GM23338 (cell line): ENCODE measurements around the gene RRAS2. TPM values are rescaled to one million over a fixed set of nuclear protein-coding genes. Genes with fewer than 3 reads are reported as not detected.

ENCODE experiments used
- ATAC-seq: fragments of 200-7000 bp; cut with Tn5 transposase; 3 replicates; pipeline ENCODE4 v1.9.1; 2020
- DNase-seq: peaks from one replicate; pipeline ENCODE4 v3.0.0-alpha.2; 2015; ENCODE audit warnings: low spot score
- H2AFZ ChIP-seq: fragments of 200-600 bp; sonication (generic); 2 replicates; pipeline ENCODE4 v1.8.0; 2016; ENCODE audit warnings: antibody characterized with exemption, mild to moderate bottlenecking, moderate library complexity
- H3F3A ChIP-seq: fragments of 200-600 bp; sonication (generic); replicated peaks from 2 replicates; pipeline ENCODE4 v1.8.0; 2017; ENCODE audit warnings: antibody characterized with exemption, mixed run types, low read depth
- H3K27ac ChIP-seq: fragments of 200-600 bp; sonication (generic); 2 replicates; pipeline ENCODE4 v1.6.1; 2016; ENCODE audit warnings: low read depth
- H3K27me3 ChIP-seq: fragments of 200-600 bp; sonication (generic); 2 replicates; pipeline ENCODE4 v1.8.0; 2016; ENCODE audit warnings: mild to moderate bottlenecking, mixed run types, moderate library complexity; ENCODE audit not compliant: insufficient read depth
- H3K36me3 ChIP-seq: fragments of 200-600 bp; sonication (generic); 2 replicates; pipeline ENCODE4 v1.8.0; 2016; ENCODE audit warnings: mild to moderate bottlenecking; ENCODE audit not compliant: insufficient read depth
- H3K4me1 ChIP-seq: fragments of 200-600 bp; sonication (generic); 2 replicates; pipeline ENCODE4 v1.8.0; 2016; ENCODE audit warnings: mild to moderate bottlenecking, moderate library complexity; ENCODE audit not compliant: insufficient read depth
- H3K4me2 ChIP-seq: fragments of 200-600 bp; sonication (generic); 2 replicates; pipeline ENCODE4 v1.7.1; 2017; ENCODE audit warnings: mixed run types
- H3K4me3 ChIP-seq: fragments of 200-600 bp; sonication (generic); 2 replicates; pipeline ENCODE4 v1.6.1; 2016; ENCODE audit warnings: mixed run types
- H3K79me2 ChIP-seq: fragments of 200-600 bp; sonication (generic); replicated peaks from 2 replicates; pipeline ENCODE4 v1.8.0; 2017; ENCODE audit warnings: mild to moderate bottlenecking; ENCODE audit not compliant: insufficient read depth
- H3K9me2 ChIP-seq: fragments of 200-600 bp; sonication (generic); 2 replicates; pipeline ENCODE4 v1.8.0; 2017; ENCODE audit not compliant: insufficient read depth
- H4K20me1 ChIP-seq: fragments of 200-600 bp; sonication (generic); replicated peaks from 2 replicates; pipeline ENCODE4 v1.8.0; 2017; ENCODE audit warnings: mild to moderate bottlenecking; ENCODE audit not compliant: insufficient read depth
- H3K27ac Mint-ChIP-seq: 2 replicates; pipeline ENCODE4 v1.8.0; 2020; ENCODE audit warnings: inconsistent platforms, mild to moderate bottlenecking, moderate library complexity, mixed read lengths
- H3K27me3 Mint-ChIP-seq: 3 replicates; pipeline ENCODE4 v1.8.0; 2022; ENCODE audit warnings: low read depth, mild to moderate bottlenecking, moderate library complexity, mixed read lengths, inconsistent platforms; ENCODE audit not compliant: insufficient read depth, poor library complexity
- H3K36me3 Mint-ChIP-seq: 3 replicates; pipeline ENCODE4 v1.8.0; 2021; ENCODE audit warnings: low read depth, mild to moderate bottlenecking, inconsistent platforms, moderate library complexity, mixed read lengths
- H3K4me1 Mint-ChIP-seq: 3 replicates; pipeline ENCODE4 v1.8.0; 2020; ENCODE audit warnings: mild to moderate bottlenecking, inconsistent platforms, mixed read lengths
- H3K4me3 Mint-ChIP-seq: 3 replicates; pipeline ENCODE4 v1.8.0; 2021; ENCODE audit warnings: moderate library complexity, mild to moderate bottlenecking, inconsistent platforms, mixed read lengths
- H3K9me3 Mint-ChIP-seq: 3 replicates; pipeline ENCODE4 v1.8.0; 2020; ENCODE audit warnings: moderate library complexity, mild to moderate bottlenecking, inconsistent platforms, mixed read lengths
- CREB1 ChIP-seq: fragments of 250-450 bp; sonication (Bioruptor Pico); IDR thresholded peaks from 2 replicates; pipeline ENCODE4 v1.5.0; 2020; ENCODE audit warnings: low read depth, mild to moderate bottlenecking, moderate library complexity
- EZH2 ChIP-seq: fragments of 200-600 bp; sonication (generic); IDR thresholded peaks from one replicate; pipeline ENCODE4 v1.8.0; 2017; ENCODE audit warnings: antibody characterized with exemption, mild to moderate bottlenecking, low read depth; ENCODE audit not compliant: unreplicated experiment
- EZH2phosphoT487 ChIP-seq: fragments of 200-600 bp; sonication (generic); IDR thresholded peaks from one replicate; pipeline ENCODE4 v1.8.1; 2018; ENCODE audit warnings: antibody characterized with exemption; ENCODE audit not compliant: unreplicated experiment
- JUNB ChIP-seq: IDR thresholded peaks from one replicate; pipeline ENCODE4 v1.6.1; 2016; ENCODE audit warnings: antibody characterized with exemption; ENCODE audit not compliant: unreplicated experiment
- NANOG ChIP-seq: IDR thresholded peaks from 2 replicates; pipeline ENCODE4 v1.6.1; 2016; ENCODE audit warnings: antibody characterized with exemption, borderline replicate concordance
- POLR2AphosphoS5 ChIP-seq: IDR thresholded peaks from 2 replicates; pipeline ENCODE4 v1.6.1; 2016; ENCODE audit warnings: antibody characterized with exemption, low read depth
- ZNF114 ChIP-seq: fragments of 250-450 bp; sonication (Bioruptor Pico); IDR thresholded peaks from 2 replicates; pipeline ENCODE4 v1.5.0; 2020; ENCODE audit warnings: mild to moderate bottlenecking, moderate library complexity
- ZNF331 ChIP-seq: fragments of 250-450 bp; sonication (Bioruptor Pico); IDR thresholded peaks from 2 replicates; pipeline ENCODE4 v1.5.0; 2020; ENCODE audit warnings: low read depth, mild to moderate bottlenecking, moderate library complexity
- polyA plus RNA-seq: library from polyadenylated mRNA; unstranded; fragments of >200 nt; fragmentation: Nextera tagmentation; extraction: Ambion mirVana; gene quantifications from 2 replicates; pipeline ENCODE4 v1.2.1, GENCODE V29; 2016
- total RNA-seq: library from RNA; depleted of rRNA; stranded (reverse); fragments of >200 nt; shearing (Covaris generic); gene quantifications from 2 replicates; pipeline ENCODE4 v1.2.3, GENCODE V29; 2014
- TF ChIP-seq, protein P1 (sequence below): fragments of 250-450 bp; sonication (Bioruptor Pico); IDR thresholded peaks from 2 replicates; pipeline ENCODE4 v1.5.0; 2020; ENCODE audit warnings: mild to moderate bottlenecking, moderate library complexity
- TF ChIP-seq, protein P2 (sequence below): IDR thresholded peaks from 2 replicates; pipeline ENCODE4 v1.6.1; 2016; ENCODE audit warnings: antibody characterized with exemption
- TF ChIP-seq, protein P3 (sequence below), 2 experiments: fragments of 200-600 bp in 1 of 2; sonication (generic) in 1 of 2; conservative IDR thresholded peaks; 2 replicates each; pipeline versions ENCODE4 v1.5.1 to v1.6.1; 2016 to 2017; ENCODE audit warnings: antibody characterized with exemption in 2 of 2, low read depth in 2 of 2, mild to moderate bottlenecking in 2 of 2, moderate library complexity in 1 of 2

Gene RRAS2
- total and polyA plus RNA-seq, 2 experiments from 2014 or later = 196 to 293 TPM

DNA sequence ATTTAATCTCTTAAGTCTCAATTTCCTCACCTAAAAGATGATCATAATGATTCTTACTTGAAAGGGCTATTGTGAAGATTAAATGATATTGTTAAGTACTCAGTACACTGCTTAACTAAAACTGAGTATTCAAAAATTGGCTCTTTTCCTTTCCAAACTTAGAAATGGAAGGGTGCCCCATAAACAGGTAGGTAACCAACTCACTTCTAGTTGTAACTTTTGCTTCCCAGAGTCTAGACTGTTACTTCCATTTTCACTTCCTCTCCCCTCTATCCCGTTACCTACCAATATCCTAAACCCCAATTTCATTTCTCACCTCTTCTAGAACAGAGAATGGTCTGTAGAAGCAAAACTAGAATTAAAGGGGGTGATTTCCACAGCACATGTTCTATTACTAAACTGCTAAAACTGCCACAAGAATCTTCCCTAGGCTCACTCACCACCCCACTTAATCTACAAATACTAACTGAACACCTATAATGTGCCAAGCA lies 50.0 kb downstream of the RRAS2 start:
- Mint-ChIP-seq H3K9me3 (no peaks in the 10 kb centered on the region), H3K4me3 (no peak overlapping the region), H3K27ac (no peak overlapping the region), H3K27me3 (no peaks in the 10 kb centered on the region), H3K36me3 (no peaks in the 10 kb centered on the region), H3K4me1 (peaks cover 43% of the 10 kb centered on the region)
- peak overlapping the region; percentile 22 for H3K27ac ChIP-seq
- no peak for DNase-seq
- no peaks in the 10 kb centered on the region for H3F3A ChIP-seq
- H3K4me3 ChIP-seq = no peak overlapping the region
- peaks cover 86% of the 10 kb centered on the region for H3K4me1 ChIP-seq
- no peaks in the 10 kb centered on the region for H3K9me2 ChIP-seq
- no peak for ATAC-seq
- 0 out of 2 replicates have a peak overlapping the region, but pooled peaks have one; percentile 12 for H3K4me2 ChIP-seq
- no peak overlapping the region for H2AFZ ChIP-seq
- H3K27me3 ChIP-seq = no peaks in the 10 kb centered on the region
- H3K36me3 ChIP-seq = no peaks in the 10 kb centered on the region
- H4K20me1 ChIP-seq = peaks cover 65% of the 10 kb centered on the region
- TF ChIP-seq, protein P1, sequence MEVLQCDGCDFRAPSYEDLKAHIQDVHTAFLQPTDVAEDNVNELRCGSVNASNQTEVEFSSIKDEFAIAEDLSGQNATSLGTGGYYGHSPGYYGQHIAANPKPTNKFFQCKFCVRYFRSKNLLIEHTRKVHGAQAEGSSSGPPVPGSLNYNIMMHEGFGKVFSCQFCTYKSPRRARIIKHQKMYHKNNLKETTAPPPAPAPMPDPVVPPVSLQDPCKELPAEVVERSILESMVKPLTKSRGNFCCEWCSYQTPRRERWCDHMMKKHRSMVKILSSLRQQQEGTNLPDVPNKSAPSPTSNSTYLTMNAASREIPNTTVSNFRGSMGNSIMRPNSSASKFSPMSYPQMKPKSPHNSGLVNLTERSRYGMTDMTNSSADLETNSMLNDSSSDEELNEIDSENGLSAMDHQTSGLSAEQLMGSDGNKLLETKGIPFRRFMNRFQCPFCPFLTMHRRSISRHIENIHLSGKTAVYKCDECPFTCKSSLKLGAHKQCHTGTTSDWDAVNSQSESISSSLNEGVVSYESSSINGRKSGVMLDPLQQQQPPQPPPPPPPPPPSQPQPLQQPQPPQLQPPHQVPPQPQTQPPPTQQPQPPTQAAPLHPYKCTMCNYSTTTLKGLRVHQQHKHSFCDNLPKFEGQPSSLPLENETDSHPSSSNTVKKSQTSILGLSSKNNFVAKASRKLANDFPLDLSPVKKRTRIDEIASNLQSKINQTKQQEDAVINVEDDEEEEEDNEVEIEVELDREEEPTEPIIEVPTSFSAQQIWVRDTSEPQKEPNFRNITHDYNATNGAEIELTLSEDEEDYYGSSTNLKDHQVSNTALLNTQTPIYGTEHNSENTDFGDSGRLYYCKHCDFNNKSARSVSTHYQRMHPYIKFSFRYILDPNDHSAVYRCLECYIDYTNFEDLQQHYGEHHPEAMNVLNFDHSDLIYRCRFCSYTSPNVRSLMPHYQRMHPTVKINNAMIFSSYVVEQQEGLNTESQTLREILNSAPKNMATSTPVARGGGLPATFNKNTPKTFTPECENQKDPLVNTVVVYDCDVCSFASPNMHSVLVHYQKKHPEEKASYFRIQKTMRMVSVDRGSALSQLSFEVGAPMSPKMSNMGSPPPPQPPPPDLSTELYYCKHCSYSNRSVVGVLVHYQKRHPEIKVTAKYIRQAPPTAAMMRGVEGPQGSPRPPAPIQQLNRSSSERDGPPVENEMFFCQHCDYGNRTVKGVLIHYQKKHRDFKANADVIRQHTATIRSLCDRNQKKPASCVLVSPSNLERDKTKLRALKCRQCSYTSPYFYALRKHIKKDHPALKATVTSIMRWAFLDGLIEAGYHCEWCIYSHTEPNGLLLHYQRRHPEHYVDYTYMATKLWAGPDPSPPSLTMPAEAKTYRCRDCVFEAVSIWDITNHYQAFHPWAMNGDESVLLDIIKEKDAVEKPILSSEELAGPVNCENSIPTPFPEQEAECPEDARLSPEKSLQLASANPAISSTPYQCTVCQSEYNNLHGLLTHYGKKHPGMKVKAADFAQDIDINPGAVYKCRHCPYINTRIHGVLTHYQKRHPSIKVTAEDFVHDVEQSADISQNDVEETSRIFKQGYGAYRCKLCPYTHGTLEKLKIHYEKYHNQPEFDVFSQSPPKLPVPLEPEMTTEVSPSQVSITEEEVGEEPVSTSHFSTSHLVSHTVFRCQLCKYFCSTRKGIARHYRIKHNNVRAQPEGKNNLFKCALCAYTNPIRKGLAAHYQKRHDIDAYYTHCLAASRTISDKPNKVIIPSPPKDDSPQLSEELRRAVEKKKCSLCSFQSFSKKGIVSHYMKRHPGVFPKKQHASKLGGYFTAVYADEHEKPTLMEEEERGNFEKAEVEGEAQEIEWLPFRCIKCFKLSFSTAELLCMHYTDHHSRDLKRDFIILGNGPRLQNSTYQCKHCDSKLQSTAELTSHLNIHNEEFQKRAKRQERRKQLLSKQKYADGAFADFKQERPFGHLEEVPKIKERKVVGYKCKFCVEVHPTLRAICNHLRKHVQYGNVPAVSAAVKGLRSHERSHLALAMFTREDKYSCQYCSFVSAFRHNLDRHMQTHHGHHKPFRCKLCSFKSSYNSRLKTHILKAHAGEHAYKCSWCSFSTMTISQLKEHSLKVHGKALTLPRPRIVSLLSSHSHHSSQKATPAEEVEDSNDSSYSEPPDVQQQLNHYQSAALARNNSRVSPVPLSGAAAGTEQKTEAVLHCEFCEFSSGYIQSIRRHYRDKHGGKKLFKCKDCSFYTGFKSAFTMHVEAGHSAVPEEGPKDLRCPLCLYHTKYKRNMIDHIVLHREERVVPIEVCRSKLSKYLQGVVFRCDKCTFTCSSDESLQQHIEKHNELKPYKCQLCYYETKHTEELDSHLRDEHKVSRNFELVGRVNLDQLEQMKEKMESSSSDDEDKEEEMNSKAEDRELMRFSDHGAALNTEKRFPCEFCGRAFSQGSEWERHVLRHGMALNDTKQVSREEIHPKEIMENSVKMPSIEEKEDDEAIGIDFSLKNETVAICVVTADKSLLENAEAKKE = no peak
- TF ChIP-seq ZNF114 (CRISPR knock-in tag) (no peak), EZH2phosphoT487 (no peak), EZH2 (no peak), ZNF331 (CRISPR knock-in tag) (no peak), JUNB (no peak), POLR2AphosphoS5 (no peak), NANOG (no peak), CREB1 (CRISPR knock-in tag) (no peak)
- TF ChIP-seq, protein P2, sequence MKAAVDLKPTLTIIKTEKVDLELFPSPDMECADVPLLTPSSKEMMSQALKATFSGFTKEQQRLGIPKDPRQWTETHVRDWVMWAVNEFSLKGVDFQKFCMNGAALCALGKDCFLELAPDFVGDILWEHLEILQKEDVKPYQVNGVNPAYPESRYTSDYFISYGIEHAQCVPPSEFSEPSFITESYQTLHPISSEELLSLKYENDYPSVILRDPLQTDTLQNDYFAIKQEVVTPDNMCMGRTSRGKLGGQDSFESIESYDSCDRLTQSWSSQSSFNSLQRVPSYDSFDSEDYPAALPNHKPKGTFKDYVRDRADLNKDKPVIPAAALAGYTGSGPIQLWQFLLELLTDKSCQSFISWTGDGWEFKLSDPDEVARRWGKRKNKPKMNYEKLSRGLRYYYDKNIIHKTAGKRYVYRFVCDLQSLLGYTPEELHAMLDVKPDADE = no peak
- TF ChIP-seq, protein P3, sequence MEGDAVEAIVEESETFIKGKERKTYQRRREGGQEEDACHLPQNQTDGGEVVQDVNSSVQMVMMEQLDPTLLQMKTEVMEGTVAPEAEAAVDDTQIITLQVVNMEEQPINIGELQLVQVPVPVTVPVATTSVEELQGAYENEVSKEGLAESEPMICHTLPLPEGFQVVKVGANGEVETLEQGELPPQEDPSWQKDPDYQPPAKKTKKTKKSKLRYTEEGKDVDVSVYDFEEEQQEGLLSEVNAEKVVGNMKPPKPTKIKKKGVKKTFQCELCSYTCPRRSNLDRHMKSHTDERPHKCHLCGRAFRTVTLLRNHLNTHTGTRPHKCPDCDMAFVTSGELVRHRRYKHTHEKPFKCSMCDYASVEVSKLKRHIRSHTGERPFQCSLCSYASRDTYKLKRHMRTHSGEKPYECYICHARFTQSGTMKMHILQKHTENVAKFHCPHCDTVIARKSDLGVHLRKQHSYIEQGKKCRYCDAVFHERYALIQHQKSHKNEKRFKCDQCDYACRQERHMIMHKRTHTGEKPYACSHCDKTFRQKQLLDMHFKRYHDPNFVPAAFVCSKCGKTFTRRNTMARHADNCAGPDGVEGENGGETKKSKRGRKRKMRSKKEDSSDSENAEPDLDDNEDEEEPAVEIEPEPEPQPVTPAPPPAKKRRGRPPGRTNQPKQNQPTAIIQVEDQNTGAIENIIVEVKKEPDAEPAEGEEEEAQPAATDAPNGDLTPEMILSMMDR (conservative IDR thresholded peaks at IDR 0.05; ENCODE audit: low read depth in 2 of 2) = no peak
- peaks cover 100% of the 10 kb centered on the region for H3K79me2 ChIP-seq
